Activated CD4-positive, alpha-beta memory T cell treated with anti-CD3 and anti-CD28 coated beads for 36 hours (primary cell): Measurements from ENCODE around the gene USP32. TPM values are rescaled to one million over a fixed set of nuclear protein-coding genes. Genes with fewer than 3 reads are reported as not detected.

Source experiments
- total RNA-seq, 2 experiments: library from RNA; stranded (reverse); gene quantifications; one replicate each; pipeline ENCODE4 v1.2.3, GENCODE V29; 2021

USP32 gene
- total RNA-seq, 2 experiments from 2014 or later: 34.4 to 35.8 TPM

Other genes with a start within 250 kb of the USP32 start
- not detected for gene CA4, start 242.2 kb downstream of the USP32 start, total RNA-seq
- not detected for gene CHCT1, start 30.4 kb upstream of the USP32 start, total RNA-seq
- gene APPBP2, start 134.1 kb upstream of the USP32 start, total RNA-seq: 10 to 100 TPM; 25.7 to 31.0 TPM
- gene PPM1D, start 208.1 kb upstream of the USP32 start, total RNA-seq: 10 to 100 TPM in 1 of 2 experiments, 1 to 10 TPM in 1; 9.4 to 10.9 TPM